ENCODE results near the gene FTSJ1.

The FTSJ1 gene

DNA sequence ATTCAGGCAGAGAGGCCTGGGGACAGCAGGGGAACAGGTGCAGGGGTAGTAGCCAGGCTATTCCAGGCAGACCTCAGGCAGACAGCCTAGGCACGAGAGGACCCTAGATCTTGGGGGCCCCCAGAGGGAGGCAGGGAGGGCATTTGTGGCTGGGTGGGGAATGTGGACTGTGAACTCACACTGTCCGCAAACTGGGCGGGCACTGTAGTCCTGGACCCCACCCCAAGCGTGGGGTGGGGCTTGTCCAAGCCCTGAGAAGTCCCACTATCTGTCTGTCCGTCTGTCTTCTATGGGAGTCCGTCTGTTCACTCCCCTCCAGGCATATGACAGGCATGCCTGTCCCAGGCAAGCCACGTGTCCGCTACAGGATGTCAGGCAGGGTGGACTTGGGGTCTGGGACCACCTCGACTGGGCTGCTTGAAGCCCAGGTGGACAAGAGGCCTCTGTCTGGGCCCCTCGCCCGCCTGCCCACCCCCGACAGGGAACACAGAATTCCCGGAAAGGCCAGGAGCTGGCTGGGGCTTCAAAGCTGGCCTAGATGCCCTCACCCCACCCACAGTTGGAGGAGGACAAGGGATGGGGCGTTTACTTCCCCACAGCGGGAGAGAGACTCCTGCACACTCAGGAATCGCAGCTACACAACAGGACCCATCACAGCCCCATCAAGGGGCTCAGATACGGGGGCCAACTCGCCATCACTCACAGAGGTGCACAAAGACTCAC, 5.7 kb upstream of the FTSJ1 start, which contains the start of gene SLC38A5:
Gene SLC38A5, minus strand, starts transcription at position 151 of the 723 bp plus-strand sequence. CDS start 2,336 bp downstream, outside the sequence.
- ChIA-PET CTCF (no interaction called here), POLR2A (no interaction called here)
- H3K4me3 ChIP-seq (ENCODE audit: low read depth, low read length), result no peak within 1 kb of the TSS
- TF ChIP-seq, protein P1, sequence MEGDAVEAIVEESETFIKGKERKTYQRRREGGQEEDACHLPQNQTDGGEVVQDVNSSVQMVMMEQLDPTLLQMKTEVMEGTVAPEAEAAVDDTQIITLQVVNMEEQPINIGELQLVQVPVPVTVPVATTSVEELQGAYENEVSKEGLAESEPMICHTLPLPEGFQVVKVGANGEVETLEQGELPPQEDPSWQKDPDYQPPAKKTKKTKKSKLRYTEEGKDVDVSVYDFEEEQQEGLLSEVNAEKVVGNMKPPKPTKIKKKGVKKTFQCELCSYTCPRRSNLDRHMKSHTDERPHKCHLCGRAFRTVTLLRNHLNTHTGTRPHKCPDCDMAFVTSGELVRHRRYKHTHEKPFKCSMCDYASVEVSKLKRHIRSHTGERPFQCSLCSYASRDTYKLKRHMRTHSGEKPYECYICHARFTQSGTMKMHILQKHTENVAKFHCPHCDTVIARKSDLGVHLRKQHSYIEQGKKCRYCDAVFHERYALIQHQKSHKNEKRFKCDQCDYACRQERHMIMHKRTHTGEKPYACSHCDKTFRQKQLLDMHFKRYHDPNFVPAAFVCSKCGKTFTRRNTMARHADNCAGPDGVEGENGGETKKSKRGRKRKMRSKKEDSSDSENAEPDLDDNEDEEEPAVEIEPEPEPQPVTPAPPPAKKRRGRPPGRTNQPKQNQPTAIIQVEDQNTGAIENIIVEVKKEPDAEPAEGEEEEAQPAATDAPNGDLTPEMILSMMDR (IDR thresholded peaks at IDR 0.05; ENCODE audit: insufficient read depth, low read length, missing control alignments), result no peak
- no peak for DNase-seq (ENCODE audit: low read depth, low spot score)

DNA sequence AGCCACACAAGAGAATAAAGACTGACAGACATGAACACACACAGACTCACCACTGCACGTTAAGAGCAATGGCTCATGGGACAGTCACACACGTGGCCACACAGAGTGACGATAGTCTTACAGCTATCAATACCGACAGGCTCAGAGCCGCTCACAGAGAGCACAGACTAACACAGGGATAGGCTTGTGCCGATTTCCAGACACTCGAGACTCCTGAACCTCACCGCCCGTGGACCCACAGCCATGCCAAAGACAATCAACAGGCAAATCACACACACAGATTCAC, 5.2 kb upstream of the FTSJ1 start:
- ChIA-PET CTCF (no interaction called here), POLR2A (no interaction called here)
- no peak for DNase-seq (ENCODE audit: low read depth, low spot score)
- TF ChIP-seq, protein P1 (IDR thresholded peaks at IDR 0.05; ENCODE audit: insufficient read depth, low read length, missing control alignments), result no peak
- no peak overlapping the region for H3K4me3 ChIP-seq (ENCODE audit: low read depth, low read length)

GRCh38 chrX:48471504-48471903, 4.5 kb upstream of the FTSJ1 start:
- H3K4me3 ChIP-seq (ENCODE audit: low read depth, low read length), result no peak overlapping the region
- no peak for DNase-seq (ENCODE audit: low read depth, low spot score)
- TF ChIP-seq, protein P1 (IDR thresholded peaks at IDR 0.05; ENCODE audit: insufficient read depth, low read length, missing control alignments), result no peak
- ChIA-PET CTCF (no interaction called here), POLR2A (no interaction called here)

GRCh38 chrX:48472225-48472624, 3.8 kb upstream of the FTSJ1 start:
- ChIA-PET CTCF (no interaction called here), POLR2A (no interaction called here)
- no peak for DNase-seq (ENCODE audit: low read depth, low spot score)
- TF ChIP-seq, protein P1 (IDR thresholded peaks at IDR 0.05; ENCODE audit: insufficient read depth, low read length, missing control alignments), result no peak
- H3K4me3 ChIP-seq (ENCODE audit: low read depth, low read length), result no peak overlapping the region

GRCh38 chrX:48472851-48473703, 2.9 kb upstream of the FTSJ1 start:
- CTCF ChIA-PET, result interaction anchor here (1.3 to 2.5 kb wide), 2 partner anchors 21 to 40 kb away, joined by 3 to 16 read pairs; no protein-coding TSS in a partner anchor
- DNase-seq (ENCODE audit: low read depth, low spot score), result no peak
- TF ChIP-seq, protein P1 (IDR thresholded peaks at IDR 0.05; ENCODE audit: insufficient read depth, low read length, missing control alignments), result no peak
- no peak overlapping the region for H3K4me3 ChIP-seq (ENCODE audit: low read depth, low read length)
- POLR2A ChIA-PET, result no interaction called here

GRCh38 chrX:48473704-48473990, 2.4 kb upstream of the FTSJ1 start:
- no peak overlapping the region for H3K4me3 ChIP-seq (ENCODE audit: low read depth, low read length)
- CTCF ChIA-PET, result interaction anchor here (0.9 to 2.5 kb wide), 3 partner anchors 20 to 39 kb away, joined by 3 to 16 read pairs (median 3); no protein-coding TSS in a partner anchor
- POLR2A ChIA-PET, result interaction anchor here (0.6 to 1.2 kb wide), 2 partner anchors 13 to 376 kb away, joined by 3 to 5 read pairs; no protein-coding TSS in a partner anchor
- DNase-seq (ENCODE audit: low read depth, low spot score), result no peak
- TF ChIP-seq, protein P1 (IDR thresholded peaks at IDR 0.05; ENCODE audit: insufficient read depth, low read length, missing control alignments), result no peak
